ENCODE results near the gene LARP6. TPM values are rescaled to one million over a fixed set of nuclear protein-coding genes. Genes with fewer than 3 reads are reported as not detected.

Gene LARP6
- total RNA-seq, 3 donors from 2014 or later (not counting 1 experiment from before 2014, with no cell fraction given): not detected

DNA sequence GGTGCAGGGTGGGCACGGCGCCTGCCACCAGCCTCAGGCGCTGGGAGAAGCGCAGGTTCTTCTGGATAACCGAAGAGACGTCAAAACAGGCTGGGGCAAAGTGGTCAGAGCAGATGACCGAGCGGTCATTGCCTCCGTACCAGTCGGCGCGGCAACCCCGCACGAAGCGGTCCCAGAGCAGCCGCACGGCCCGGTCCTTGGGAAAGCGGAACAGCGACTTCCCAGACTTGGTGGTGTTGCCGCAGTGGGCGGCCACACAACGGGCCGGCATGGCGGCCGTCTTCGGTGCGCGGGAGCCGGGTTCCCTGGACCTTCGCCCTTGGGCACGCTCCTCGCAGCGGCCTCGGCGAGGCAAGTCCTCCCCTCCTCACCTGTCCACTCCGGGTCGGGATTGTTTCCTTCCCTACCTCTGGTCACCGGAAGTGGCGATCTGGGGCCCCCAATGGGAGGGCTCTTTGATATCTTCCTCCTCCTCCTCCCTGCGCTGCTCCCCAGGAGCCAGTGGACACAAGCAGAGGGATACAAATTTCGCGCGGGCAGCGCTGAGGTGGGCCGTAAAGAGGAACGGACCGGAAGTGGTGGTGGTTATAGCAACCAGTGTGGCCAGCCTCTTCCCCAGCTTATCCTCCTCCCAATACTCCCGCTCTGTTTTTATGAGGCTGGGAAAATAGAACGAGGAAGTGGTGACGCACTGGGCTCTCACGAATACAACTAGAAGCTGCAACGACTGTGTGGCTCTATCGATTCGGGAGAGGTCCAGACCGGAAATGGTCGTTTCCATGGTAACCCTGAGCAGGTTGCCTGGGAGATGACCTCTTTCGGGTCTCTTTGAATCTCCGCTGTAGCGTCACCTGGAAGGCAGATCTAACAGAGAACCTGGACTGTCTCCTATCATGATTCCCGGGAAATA lies 38.3 kb upstream of the LARP6 start, which contains the start of the genes LRRC49 and THAP10:
LRRC49 (plus strand) TSS at position 825 of the 910 bp plus-strand sequence; CDS start at position 894, 69 bp downstream.
THAP10 (minus strand) TSS at position 432 of the 910 bp plus-strand sequence; CDS start at position 271, 161 bp downstream.
- H3K9me3 ChIP-seq (ENCODE audit: control insufficient read depth, insufficient read depth, low read length): no peaks in the 10 kb centered on the region
- Mint-ChIP-seq H3K4me3 (peak within 1 kb of the TSS; percentile 91), H3K9me3 (no peaks in the 10 kb centered on the region), H3K4me1 (peaks cover 10 to 19% of the 10 kb centered on the region in 2 donors), H3K36me3 (no peaks in the 10 kb centered on the region), H3K27ac (peak within 1 kb of the TSS in 1 of 2 donors; percentile 79), H3K27me3 (ENCODE audit: low read depth in 2 of 2) (peaks cover 17 to 38% of the 10 kb centered on the region in 2 donors)
- peak within 1 kb of the TSS; percentile 37 for H3K4me3 ChIP-seq (ENCODE audit: low read length)
- H3K27ac ChIP-seq (ENCODE audit: low read length): no peak within 1 kb of the TSS
- no peaks in the 10 kb centered on the region for H3K36me3 ChIP-seq (ENCODE audit: control insufficient read depth, insufficient read depth, low read length)
- peaks cover 7% of the 10 kb centered on the region for H3K27me3 ChIP-seq (ENCODE audit: control insufficient read depth, insufficient read depth, low read length)
- intact Hi-C loops (cut with micrococcal nuclease): no loop called here
- ATAC-seq (peak; percentile 52 to 72 (median 60)), DNase-seq (peak in 1 of 2 donors; percentile 59)
- TF ChIP-seq, protein P1, sequence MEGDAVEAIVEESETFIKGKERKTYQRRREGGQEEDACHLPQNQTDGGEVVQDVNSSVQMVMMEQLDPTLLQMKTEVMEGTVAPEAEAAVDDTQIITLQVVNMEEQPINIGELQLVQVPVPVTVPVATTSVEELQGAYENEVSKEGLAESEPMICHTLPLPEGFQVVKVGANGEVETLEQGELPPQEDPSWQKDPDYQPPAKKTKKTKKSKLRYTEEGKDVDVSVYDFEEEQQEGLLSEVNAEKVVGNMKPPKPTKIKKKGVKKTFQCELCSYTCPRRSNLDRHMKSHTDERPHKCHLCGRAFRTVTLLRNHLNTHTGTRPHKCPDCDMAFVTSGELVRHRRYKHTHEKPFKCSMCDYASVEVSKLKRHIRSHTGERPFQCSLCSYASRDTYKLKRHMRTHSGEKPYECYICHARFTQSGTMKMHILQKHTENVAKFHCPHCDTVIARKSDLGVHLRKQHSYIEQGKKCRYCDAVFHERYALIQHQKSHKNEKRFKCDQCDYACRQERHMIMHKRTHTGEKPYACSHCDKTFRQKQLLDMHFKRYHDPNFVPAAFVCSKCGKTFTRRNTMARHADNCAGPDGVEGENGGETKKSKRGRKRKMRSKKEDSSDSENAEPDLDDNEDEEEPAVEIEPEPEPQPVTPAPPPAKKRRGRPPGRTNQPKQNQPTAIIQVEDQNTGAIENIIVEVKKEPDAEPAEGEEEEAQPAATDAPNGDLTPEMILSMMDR (IDR thresholded peaks at IDR 0.05): no peak
- 2% methylated on average over 55 of the region's 61 CpGs for WGBS (ENCODE audit: insufficient coverage)
- H3K4me1 ChIP-seq (ENCODE audit: control insufficient read depth, insufficient read depth, low read length): peaks cover 16% of the 10 kb centered on the region

DNA sequence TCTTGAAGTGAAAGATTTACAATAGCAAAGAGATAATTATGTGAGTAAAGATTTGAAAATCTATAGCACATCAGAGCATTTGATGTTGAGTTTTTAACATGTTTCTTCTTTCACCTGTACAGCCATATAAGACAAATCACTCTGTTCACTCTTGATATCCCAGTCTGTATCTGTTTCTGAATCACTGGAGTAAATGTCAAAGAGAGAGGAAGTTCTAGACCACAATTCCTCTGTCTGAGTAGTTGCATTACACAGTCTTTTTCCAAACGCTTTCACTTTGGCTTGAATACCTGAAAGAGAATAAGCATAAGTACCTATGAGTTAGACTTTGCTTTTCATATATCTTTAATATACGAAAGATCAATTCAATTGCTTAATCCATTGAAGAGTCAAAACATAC lies 28.4 kb upstream of the LARP6 start:
- H3K9me3 Mint-ChIP-seq: no peaks in the 10 kb centered on the region
- peaks cover 22 to 36% of the 10 kb centered on the region in 2 donors for H3K27me3 Mint-ChIP-seq (ENCODE audit: low read depth in 2 of 2)
- peaks cover 7% of the 10 kb centered on the region for H3K27me3 ChIP-seq (ENCODE audit: control insufficient read depth, insufficient read depth, low read length)
- 83% methylated on average over 1 of the region's 2 CpGs for WGBS (ENCODE audit: insufficient coverage)
- no peak overlapping the region for H3K4me3 ChIP-seq (ENCODE audit: low read length)
- no peak overlapping the region for H3K4me3 Mint-ChIP-seq
- H3K27ac Mint-ChIP-seq: no peak overlapping the region
- H3K4me1 Mint-ChIP-seq: no peaks in the 10 kb centered on the region
- no peaks in the 10 kb centered on the region for H3K36me3 Mint-ChIP-seq
- ATAC-seq (no peak), DNase-seq (no peak)
- H3K36me3 ChIP-seq (ENCODE audit: control insufficient read depth, insufficient read depth, low read length): no peaks in the 10 kb centered on the region
- no peaks in the 10 kb centered on the region for H3K4me1 ChIP-seq (ENCODE audit: control insufficient read depth, insufficient read depth, low read length)
- H3K27ac ChIP-seq (ENCODE audit: low read length): no peak overlapping the region
- intact Hi-C loops (cut with micrococcal nuclease): no loop called here
- H3K9me3 ChIP-seq (ENCODE audit: control insufficient read depth, insufficient read depth, low read length): no peaks in the 10 kb centered on the region
- TF ChIP-seq, protein P1 (IDR thresholded peaks at IDR 0.05): no peak

DNA sequence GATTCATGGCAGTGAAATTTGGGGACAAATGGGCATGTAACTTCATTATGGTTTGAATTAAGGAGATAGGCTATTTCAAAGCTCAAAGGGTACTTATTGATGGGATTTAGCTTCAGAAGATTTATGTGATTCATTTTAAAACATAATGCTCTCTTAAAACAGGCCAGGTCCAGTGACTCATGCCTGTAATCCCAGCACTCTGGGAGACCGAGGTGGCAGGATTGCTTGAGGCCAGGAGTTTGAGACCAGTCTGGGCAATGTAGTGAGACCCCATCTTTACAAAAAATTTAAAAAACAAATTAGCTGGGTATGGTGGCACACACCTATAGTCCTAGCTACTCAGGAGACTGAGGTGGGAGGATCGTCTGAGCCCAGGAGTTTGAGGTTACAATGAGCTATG lies 26.8 kb upstream of the LARP6 start:
- Mint-ChIP-seq H3K27me3 (ENCODE audit: low read depth in 2 of 2) (peaks cover 25 to 50% of the 10 kb centered on the region in 2 donors), H3K9me3 (no peaks in the 10 kb centered on the region), H3K27ac (no peak overlapping the region), H3K36me3 (no peaks in the 10 kb centered on the region), H3K4me1 (no peaks in the 10 kb centered on the region), H3K4me3 (no peak overlapping the region)
- intact Hi-C loops (cut with micrococcal nuclease): no loop called here
- TF ChIP-seq, protein P1 (IDR thresholded peaks at IDR 0.05): no peak
- Histone ChIP-seq H3K4me3 (ENCODE audit: low read length) (no peak overlapping the region), H3K4me1 (ENCODE audit: control insufficient read depth, insufficient read depth, low read length) (no peaks in the 10 kb centered on the region), H3K27ac (ENCODE audit: low read length) (no peak overlapping the region), H3K36me3 (ENCODE audit: control insufficient read depth, insufficient read depth, low read length) (no peaks in the 10 kb centered on the region), H3K9me3 (ENCODE audit: control insufficient read depth, insufficient read depth, low read length) (no peaks in the 10 kb centered on the region), H3K27me3 (ENCODE audit: control insufficient read depth, insufficient read depth, low read length) (peaks cover 5% of the 10 kb centered on the region)
- WGBS (ENCODE audit: insufficient coverage): 95% methylated on average over 2 of the region's 2 CpGs
- DNase-seq (no peak), ATAC-seq (no peak)

Measured in natural killer cell (primary cell).